HCT116 (cell line): ENCODE data around the gene HABP2. TPM values are rescaled to one million over a fixed set of nuclear protein-coding genes. Genes with fewer than 3 reads are reported as not detected.

ENCODE experiments used
- ATAC-seq: fragments of 200-7000 bp; cut with Tn5 transposase; 2 replicates; pipeline ENCODE4 v1.9.1; 2020; ENCODE audit warnings: mild to moderate bottlenecking, moderate library complexity
- BruUV-seq: library from RNA; stranded (reverse); fragments of 400-500 nt; replicated peaks from 2 replicates; lab custom pipeline; 2021; lab: Mats Ljungman, UMichigan
- CTCF ChIA-PET: fragments of 300-600 bp; sonication (Branson Sonifier 250); formaldehyde crosslinking; loops from one replicate; lab custom pipeline; 2021; ENCODE audit warnings: antibody characterized with exemption; lab: Charles Lee
- POLR2A ChIA-PET: fragments of 300-600, 350-600 bp; sonication (Branson Sonifier 250); formaldehyde crosslinking; loops from one replicate; lab custom pipeline; 2021; ENCODE audit warnings: antibody characterized with exemption; lab: Charles Lee
- RAD21 ChIA-PET, 2 experiments: fragments of 300-600 bp; sonication (Branson Sonifier 250); formaldehyde crosslinking; loops; one replicate each; lab custom pipeline; 2023; ENCODE audit warnings: low total read pairs in 2 of 2; ENCODE audit not compliant: uncharacterized antibody in 2 of 2, unreplicated experiment in 2 of 2, low non-redundant PET in 1 of 2; lab: Charles Lee
- DNase-seq: peaks from one replicate; pipeline ENCODE4 v3.0.0-alpha.2; 2010; ENCODE audit warnings: low read depth, low spot score
- H2AFZ ChIP-seq: fragments of 200-600 bp; shearing (Covaris generic), sonication (generic); 2 replicates; pipeline ENCODE4 v1.6.1; 2017; ENCODE audit warnings: low read depth, mixed run types, mixed read lengths, antibody characterized with exemption, low read length; ENCODE audit not compliant: poor library complexity, severe bottlenecking
- H3K27ac ChIP-seq: 2 replicates; pipeline ENCODE4 v1.5.1; 2012; ENCODE audit warnings: low read depth, low read length
- H3K27me3 ChIP-seq: fragments of 200-600 bp; sonication (generic); 2 replicates; pipeline ENCODE4 v1.6.1; 2016; ENCODE audit warnings: mixed run types, low read length, mixed read lengths; ENCODE audit not compliant: insufficient read depth
- H3K36me3 ChIP-seq, 2 experiments: fragments of 200-500 bp in 1 of 2; fragments of 200-600 bp in 1 of 2; sonication (Bioruptor generic) in 1 of 2; sonication (generic) in 1 of 2; 2 replicates each; pipeline versions ENCODE4 v1.5.1 to v1.6.1; 2014 to 2016; ENCODE audit warnings: low read length in 2 of 2, inconsistent platforms in 1 of 2, mixed read lengths in 1 of 2, mixed run types in 1 of 2; ENCODE audit not compliant: insufficient read depth in 2 of 2, control insufficient read depth in 1 of 2
- H3K4me1 ChIP-seq, 2 experiments: fragments of 200-600 bp in 1 of 2; sonication (generic) in 1 of 2; 2 replicates each; pipeline versions ENCODE4 v1.5.1 to v1.6.1; 2012 to 2017; ENCODE audit warnings: low read length in 2 of 2, inconsistent platforms in 1 of 2, mild to moderate bottlenecking in 1 of 2, mixed read lengths in 1 of 2, mixed run types in 1 of 2, moderate library complexity in 1 of 2; ENCODE audit not compliant: insufficient read depth in 2 of 2, control insufficient read depth in 1 of 2
- H3K4me2 ChIP-seq: fragments of 200-600 bp; sonication (generic); 2 replicates; pipeline ENCODE4 v1.6.1; 2017; ENCODE audit warnings: mixed run types, low read length, mixed read lengths
- H3K4me3 ChIP-seq, 2 experiments: fragments of 200-600 bp in 1 of 2; sonication (generic) in 1 of 2; replicated peaks in 1 of 2; 2 replicates each; pipeline ENCODE4 v1.5.1; 2011 to 2016; ENCODE audit warnings: low read length in 2 of 2, control low read depth in 1 of 2, low read depth in 1 of 2, mild to moderate bottlenecking in 1 of 2, mixed read lengths in 1 of 2, mixed run types in 1 of 2
- H3K79me2 ChIP-seq: fragments of 200-600 bp; sonication (generic); 2 replicates; pipeline ENCODE4 v1.6.1; 2017; ENCODE audit warnings: mild to moderate bottlenecking, mixed run types, low read length, moderate library complexity, mixed read lengths; ENCODE audit not compliant: insufficient read depth
- H3K9ac ChIP-seq: fragments of 200-600 bp; sonication (generic); 2 replicates; pipeline ENCODE4 v1.6.1; 2016; ENCODE audit warnings: low read length, mixed read lengths
- H3K9me2 ChIP-seq: fragments of 200-600 bp; sonication (generic), shearing (Covaris generic); 2 replicates; pipeline ENCODE4 v1.6.1; 2017; ENCODE audit warnings: mixed run types, mild to moderate bottlenecking, moderate library complexity; ENCODE audit not compliant: insufficient read depth
- H3K9me3 ChIP-seq, 2 experiments: fragments of 200-500 bp in 1 of 2; fragments of 200-600 bp in 1 of 2; sonication (Bioruptor generic) in 1 of 2; sonication (generic) in 1 of 2; 2 replicates each; pipeline ENCODE4 v1.6.1; 2014 to 2017; ENCODE audit warnings: low read length in 2 of 2, mixed read lengths in 2 of 2, inconsistent platforms in 1 of 2, low read depth in 1 of 2, mild to moderate bottlenecking in 1 of 2, mixed run types in 1 of 2, moderate library complexity in 1 of 2; ENCODE audit not compliant: control insufficient read depth in 1 of 2, insufficient read depth in 1 of 2
- H4K20me1 ChIP-seq: fragments of 200-600 bp; sonication (generic), shearing (Covaris generic); 2 replicates; pipeline ENCODE4 v1.6.1; 2017; ENCODE audit warnings: mixed run types, mild to moderate bottlenecking, moderate library complexity; ENCODE audit not compliant: insufficient read depth
- CBX3 ChIP-seq: IDR thresholded peaks from 2 replicates; pipeline ENCODE4 v1.6.1; 2012; ENCODE audit warnings: low read depth
- CEBPB ChIP-seq: IDR thresholded peaks from 2 replicates; pipeline ENCODE4 v1.6.1; 2012; ENCODE audit warnings: low read depth
- EGR1 ChIP-seq: IDR thresholded peaks from 2 replicates; pipeline ENCODE4 v1.6.1; 2012; ENCODE audit warnings: low read depth
- ELF1 ChIP-seq: IDR thresholded peaks from 2 replicates; pipeline ENCODE4 v1.6.1; 2012; ENCODE audit warnings: low read depth, borderline replicate concordance
- EZH2 ChIP-seq: fragments of 200-600 bp; sonication (generic); IDR thresholded peaks from 2 replicates; pipeline ENCODE4 v1.6.1; 2017; ENCODE audit warnings: antibody characterized with exemption, mixed run types
- EZH2phosphoT487 ChIP-seq: fragments of 200-600 bp; IDR thresholded peaks from 2 replicates; pipeline ENCODE4 v1.6.1; 2018; ENCODE audit warnings: antibody characterized with exemption, borderline replicate concordance
- POLR2A ChIP-seq: IDR thresholded peaks from 2 replicates; pipeline ENCODE4 v1.7.0; 2011; ENCODE audit warnings: borderline replicate concordance; ENCODE audit not compliant: insufficient read depth, insufficient read length; ENCODE audit errors: extremely low read depth
- RAD21 ChIP-seq: IDR thresholded peaks from 2 replicates; pipeline ENCODE4 v1.6.1; 2012; ENCODE audit warnings: low read depth, mild to moderate bottlenecking
- SIN3A ChIP-seq: IDR thresholded peaks from 2 replicates; pipeline ENCODE4 v1.6.1; 2012; ENCODE audit warnings: low read depth
- SP1 ChIP-seq: IDR thresholded peaks from 2 replicates; pipeline ENCODE4 v1.6.1; 2012; ENCODE audit warnings: low read depth
- SRF ChIP-seq: IDR thresholded peaks from 2 replicates; pipeline ENCODE4 v1.6.1; 2012; ENCODE audit warnings: low read depth
- YY1 ChIP-seq: IDR thresholded peaks from 2 replicates; pipeline ENCODE4 v1.6.1; 2011; ENCODE audit warnings: low read length, low read depth, moderate library complexity, mild to moderate bottlenecking; ENCODE audit not compliant: insufficient replicate concordance; ENCODE audit errors: extremely low read depth
- ZNF274 ChIP-seq: fragments of 200-500 bp; sonication (Bioruptor generic); IDR thresholded peaks from 2 replicates; pipeline ENCODE4 v1.6.1; 2014; ENCODE audit warnings: mild to moderate bottlenecking, low read depth, low read length, inconsistent platforms
- intact Hi-C: fragments of 100-400 bp; cut with micrococcal nuclease; formaldehyde crosslinking; loops from 2 replicates; pipeline ENCODE4 v1.10.0; 2022
- total RNA-seq: library from RNA; stranded (reverse); gene quantifications from one replicate; pipeline ENCODE4 v1.2.1, GENCODE V29; 2021; ENCODE audit not compliant: unreplicated experiment
- TF ChIP-seq, protein P1 (sequence below): IDR thresholded peaks from 2 replicates; pipeline ENCODE4 v1.6.1; 2012; ENCODE audit warnings: low read depth
- TF ChIP-seq, protein P2 (sequence below): IDR thresholded peaks from 2 replicates; pipeline ENCODE4 v1.6.1; 2011; ENCODE audit warnings: mild to moderate bottlenecking, low read length, moderate library complexity; ENCODE audit not compliant: insufficient replicate concordance; ENCODE audit errors: extremely low read depth
- TF ChIP-seq, protein P3 (sequence below): IDR thresholded peaks from 2 replicates; pipeline ENCODE4 v1.6.1; 2012
- TF ChIP-seq, protein P4 (sequence below): IDR thresholded peaks from 2 replicates; pipeline ENCODE4 v1.6.1; 2012

Gene HABP2
- total RNA-seq, 1 experiment from 2014 or later: 0.20 TPM

DNA sequence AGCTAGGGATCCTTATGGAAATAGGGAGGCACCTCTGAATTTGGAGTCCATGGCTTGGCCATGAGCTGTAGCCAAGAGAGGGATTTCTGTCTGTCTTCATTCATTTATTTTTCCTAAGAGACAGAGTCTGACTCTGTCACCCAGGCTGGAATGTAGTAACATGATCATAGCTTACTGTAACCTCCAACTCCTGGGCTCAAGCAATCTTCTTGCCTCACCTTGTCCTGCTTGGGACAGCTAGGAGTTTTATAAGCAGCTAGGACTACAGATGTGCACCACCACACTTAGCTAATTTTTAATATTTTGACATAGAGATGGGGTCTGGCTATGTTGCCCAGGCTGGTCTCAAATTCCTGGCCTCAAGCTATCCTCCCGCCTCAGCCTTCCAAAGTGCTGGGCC lies 8.5 kb upstream of the HABP2 start:
- no TSS peak for BruUV-seq
- no peak overlapping the region for H3K4me2 ChIP-seq
- no peaks in the 10 kb centered on the region for H4K20me1 ChIP-seq
- no peaks in the 10 kb centered on the region for H3K79me2 ChIP-seq
- H3K27me3 ChIP-seq: no peaks in the 10 kb centered on the region
- H3K9me3 ChIP-seq: no peaks in the 10 kb centered on the region
- intact Hi-C loops: no loop called here
- ATAC-seq (no peak), DNase-seq (no peak)
- TF ChIP-seq, protein P1, sequence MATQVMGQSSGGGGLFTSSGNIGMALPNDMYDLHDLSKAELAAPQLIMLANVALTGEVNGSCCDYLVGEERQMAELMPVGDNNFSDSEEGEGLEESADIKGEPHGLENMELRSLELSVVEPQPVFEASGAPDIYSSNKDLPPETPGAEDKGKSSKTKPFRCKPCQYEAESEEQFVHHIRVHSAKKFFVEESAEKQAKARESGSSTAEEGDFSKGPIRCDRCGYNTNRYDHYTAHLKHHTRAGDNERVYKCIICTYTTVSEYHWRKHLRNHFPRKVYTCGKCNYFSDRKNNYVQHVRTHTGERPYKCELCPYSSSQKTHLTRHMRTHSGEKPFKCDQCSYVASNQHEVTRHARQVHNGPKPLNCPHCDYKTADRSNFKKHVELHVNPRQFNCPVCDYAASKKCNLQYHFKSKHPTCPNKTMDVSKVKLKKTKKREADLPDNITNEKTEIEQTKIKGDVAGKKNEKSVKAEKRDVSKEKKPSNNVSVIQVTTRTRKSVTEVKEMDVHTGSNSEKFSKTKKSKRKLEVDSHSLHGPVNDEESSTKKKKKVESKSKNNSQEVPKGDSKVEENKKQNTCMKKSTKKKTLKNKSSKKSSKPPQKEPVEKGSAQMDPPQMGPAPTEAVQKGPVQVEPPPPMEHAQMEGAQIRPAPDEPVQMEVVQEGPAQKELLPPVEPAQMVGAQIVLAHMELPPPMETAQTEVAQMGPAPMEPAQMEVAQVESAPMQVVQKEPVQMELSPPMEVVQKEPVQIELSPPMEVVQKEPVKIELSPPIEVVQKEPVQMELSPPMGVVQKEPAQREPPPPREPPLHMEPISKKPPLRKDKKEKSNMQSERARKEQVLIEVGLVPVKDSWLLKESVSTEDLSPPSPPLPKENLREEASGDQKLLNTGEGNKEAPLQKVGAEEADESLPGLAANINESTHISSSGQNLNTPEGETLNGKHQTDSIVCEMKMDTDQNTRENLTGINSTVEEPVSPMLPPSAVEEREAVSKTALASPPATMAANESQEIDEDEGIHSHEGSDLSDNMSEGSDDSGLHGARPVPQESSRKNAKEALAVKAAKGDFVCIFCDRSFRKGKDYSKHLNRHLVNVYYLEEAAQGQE: no peak
- TF ChIP-seq, protein P2, sequence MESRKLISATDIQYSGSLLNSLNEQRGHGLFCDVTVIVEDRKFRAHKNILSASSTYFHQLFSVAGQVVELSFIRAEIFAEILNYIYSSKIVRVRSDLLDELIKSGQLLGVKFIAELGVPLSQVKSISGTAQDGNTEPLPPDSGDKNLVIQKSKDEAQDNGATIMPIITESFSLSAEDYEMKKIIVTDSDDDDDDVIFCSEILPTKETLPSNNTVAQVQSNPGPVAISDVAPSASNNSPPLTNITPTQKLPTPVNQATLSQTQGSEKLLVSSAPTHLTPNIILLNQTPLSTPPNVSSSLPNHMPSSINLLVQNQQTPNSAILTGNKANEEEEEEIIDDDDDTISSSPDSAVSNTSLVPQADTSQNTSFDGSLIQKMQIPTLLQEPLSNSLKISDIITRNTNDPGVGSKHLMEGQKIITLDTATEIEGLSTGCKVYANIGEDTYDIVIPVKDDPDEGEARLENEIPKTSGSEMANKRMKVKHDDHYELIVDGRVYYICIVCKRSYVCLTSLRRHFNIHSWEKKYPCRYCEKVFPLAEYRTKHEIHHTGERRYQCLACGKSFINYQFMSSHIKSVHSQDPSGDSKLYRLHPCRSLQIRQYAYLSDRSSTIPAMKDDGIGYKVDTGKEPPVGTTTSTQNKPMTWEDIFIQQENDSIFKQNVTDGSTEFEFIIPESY: no peak
- TF ChIP-seq POLR2A (no peak), EGR1 (no peak), SIN3A (no peak), ZNF274 (no peak), SP1 (no peak), CBX3 (no peak), ELF1 (no peak), SRF (no peak), RAD21 (no peak), CEBPB (no peak), EZH2phosphoT487 (no peak), YY1 (no peak), EZH2 (no peak)
- TF ChIP-seq, protein P3, sequence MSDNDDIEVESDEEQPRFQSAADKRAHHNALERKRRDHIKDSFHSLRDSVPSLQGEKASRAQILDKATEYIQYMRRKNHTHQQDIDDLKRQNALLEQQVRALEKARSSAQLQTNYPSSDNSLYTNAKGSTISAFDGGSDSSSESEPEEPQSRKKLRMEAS: no peak
- TF ChIP-seq, protein P4, sequence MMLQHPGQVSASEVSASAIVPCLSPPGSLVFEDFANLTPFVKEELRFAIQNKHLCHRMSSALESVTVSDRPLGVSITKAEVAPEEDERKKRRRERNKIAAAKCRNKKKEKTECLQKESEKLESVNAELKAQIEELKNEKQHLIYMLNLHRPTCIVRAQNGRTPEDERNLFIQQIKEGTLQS: no peak
- no peaks in the 10 kb centered on the region for H3K36me3 ChIP-seq
- H3K9ac ChIP-seq: no peak overlapping the region
- H3K4me1 ChIP-seq: peaks cover 3 to 8% of the 10 kb centered on the region in 2 experiments; a peak in 2 of 4 replicates
- ChIA-PET CTCF (no interaction called here), POLR2A (no interaction called here), RAD21 (no interaction called here)
- H3K27ac ChIP-seq: no peak overlapping the region
- H2AFZ ChIP-seq: no peak overlapping the region
- no peak overlapping the region for H3K4me3 ChIP-seq
- H3K9me2 ChIP-seq: no peaks in the 10 kb centered on the region
